Embryonic facial prominence (tissue), 1 donor: ENCODE measurements around the gene CD40LG.

Source experiments
- DNase-seq: peaks from one replicate; pipeline ENCODE4 v3.0.0-alpha.2; 2016; ENCODE audit errors: extremely low spot score

The CD40LG gene

DNA sequence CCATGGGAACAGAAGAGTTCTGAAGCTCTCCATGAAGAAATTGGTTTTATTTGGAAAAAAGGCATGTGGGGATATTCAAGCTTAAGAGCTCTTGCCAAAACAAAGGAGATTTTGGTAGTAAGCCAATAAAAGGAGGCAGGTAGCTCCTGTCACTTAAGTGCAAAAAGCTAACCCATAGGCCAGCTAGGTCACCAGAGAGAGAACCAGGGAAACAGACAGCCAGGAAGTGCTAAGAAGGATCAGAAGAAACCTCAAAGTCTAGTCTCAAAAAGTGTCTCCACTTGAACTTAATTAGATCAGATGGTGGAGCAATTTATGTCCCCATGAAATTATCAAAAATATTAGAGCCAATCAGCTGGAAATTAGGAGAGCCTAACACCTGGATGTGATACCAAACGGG is 49.2 kb downstream of the CD40LG start:
- DNase-seq: no peak

DNA sequence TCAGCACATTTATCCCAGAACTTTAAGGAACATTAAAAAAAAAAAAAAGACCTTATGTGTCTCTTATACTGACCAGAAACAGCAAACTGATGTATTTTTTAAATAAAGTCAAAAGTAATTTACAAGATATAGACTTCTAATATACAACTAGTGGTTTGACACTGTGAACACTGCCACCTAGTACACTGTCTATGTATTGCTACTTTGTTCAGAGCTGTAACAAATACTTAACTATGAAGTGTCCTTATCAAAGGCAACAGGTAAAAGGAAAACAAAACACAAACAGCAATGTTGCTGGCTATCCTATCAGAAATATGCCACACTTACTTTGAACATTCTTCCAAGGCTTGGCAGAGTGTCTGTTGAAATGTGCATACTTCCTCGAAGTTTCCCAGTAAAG is 60.4 kb downstream of the CD40LG start:
- no peak for DNase-seq
